ENCODE results near the gene XRN2. TPM values are rescaled to one million over a fixed set of nuclear protein-coding genes. Genes with fewer than 3 reads are reported as not detected.
A peak's percentile ranks its signal among the peaks of the same experiment; 100 is the strongest.

Gene XRN2
- total and polyA plus RNA-seq, 2 of the 13 experiments (the other 11 are each of a cell fraction or from before 2014, with no cell fraction given), result 90.3 to 171 TPM

GRCh38 chr20:21303061-21303871 is at the start of gene XRN2 (continued):
- TF ChIP-seq ETS1 (CRISPR knock-in tag; IDR thresholded peaks at IDR 0.05), result no peak
- no peak; the same call in 1 of the 2 replicates for TF ChIP-seq ZKSCAN1 (IDR thresholded peaks at IDR 0.05; ENCODE audit: low read length)
- TF ChIP-seq FUBP1 (CRISPR knock-in tag; IDR thresholded peaks at IDR 0.05; ENCODE audit: borderline replicate concordance), result no peak
- 0 out of 2 replicates have a peak, but pooled peaks have one; percentile 36 for TF ChIP-seq ZNF3 (CRISPR knock-in tag; IDR thresholded peaks at IDR 0.05)
- TF ChIP-seq ZFP41 (CRISPR knock-in tag; IDR thresholded peaks at IDR 0.05; ENCODE audit: borderline replicate concordance), result 0 out of 2 replicates have a peak, but pooled peaks have one; percentile 33
- TF ChIP-seq TCF7 (IDR thresholded peaks at IDR 0.05; ENCODE audit: low read depth), result 0 out of 2 replicates have a peak, but pooled peaks have one; percentile 30
- peak; percentile 77; the same call in 1 of the 2 replicates for TF ChIP-seq RFX1 (IDR thresholded peaks at IDR 0.05)
- peak in 1 of 2 experiments; percentile 75; a peak in 1 of 4 replicates for TF ChIP-seq REST (IDR thresholded peaks at IDR 0.05; ENCODE audit: borderline replicate concordance in 1 of 2, low read depth in 1 of 2, low read length in 2 of 2)
- peak; percentile 58; the same call in 1 of the 2 replicates for TF ChIP-seq FLYWCH1 (CRISPR knock-in tag; IDR thresholded peaks at IDR 0.05)
- peak; percentile 91 for TF ChIP-seq BRCA1 (CRISPR knock-in tag; IDR thresholded peaks at IDR 0.05)
- TF ChIP-seq SPEN (CRISPR knock-in tag; IDR thresholded peaks at IDR 0.05; ENCODE audit: low read depth), result peak; percentile 97
- TF ChIP-seq ZBTB33 (CRISPR knock-in tag; IDR thresholded peaks at IDR 0.05), result 0 out of 2 replicates have a peak, but pooled peaks have one; percentile 40
- TF ChIP-seq ZNF30 (CRISPR knock-in tag; IDR thresholded peaks at IDR 0.05), result no peak
- no peak for TF ChIP-seq TOPORS (CRISPR knock-in tag; IDR thresholded peaks at IDR 0.05)
- TF ChIP-seq ZNF709 (CRISPR knock-in tag; IDR thresholded peaks at IDR 0.05), result peak; percentile 97
- TF ChIP-seq JDP2 (CRISPR knock-in tag; IDR thresholded peaks at IDR 0.05; ENCODE audit: borderline replicate concordance), result peak; percentile 83; the same call in 1 of the 2 replicates
- peak; percentile 70; the same call in 1 of the 2 replicates for TF ChIP-seq SSRP1 (CRISPR knock-in tag; IDR thresholded peaks at IDR 0.05)
- TF ChIP-seq ARID2 (CRISPR knock-in tag; IDR thresholded peaks at IDR 0.05; ENCODE audit: borderline replicate concordance), result peak; percentile 31; the same call in 1 of the 2 replicates

All from HepG2 (cell line).